Esophagus muscularis mucosa (tissue), 3 donors: ENCODE measurements around the gene OR5M8.

Experiments used
- POLR2A ChIP-seq: fragments of 450-650 bp; IDR thresholded peaks from one replicate; pipeline ENCODE4 v1.6.1; 2017; ENCODE audit warnings: antibody characterized with exemption, moderate library complexity, mild to moderate bottlenecking, low read depth
- POLR2AphosphoS5 ChIP-seq, 2 donors: sonication (generic); formaldehyde crosslinking; IDR thresholded peaks; one replicate each; pipeline ENCODE4 v1.6.1; 2017; ENCODE audit warnings: antibody characterized with exemption in 2 of 2
- TF ChIP-seq, protein P1 (sequence below), 3 experiments: fragments of 200-600 bp in 2 of 3; fragments of 450-650 bp in 1 of 3; sonication (generic) in 2 of 3; IDR thresholded peaks; one replicate each; pipeline ENCODE4 v1.5.1; 2017 to 2019; ENCODE audit warnings: antibody characterized with exemption in 3 of 3, mild to moderate bottlenecking in 2 of 3, moderate library complexity in 1 of 3

- TF ChIP-seq, protein P1, sequence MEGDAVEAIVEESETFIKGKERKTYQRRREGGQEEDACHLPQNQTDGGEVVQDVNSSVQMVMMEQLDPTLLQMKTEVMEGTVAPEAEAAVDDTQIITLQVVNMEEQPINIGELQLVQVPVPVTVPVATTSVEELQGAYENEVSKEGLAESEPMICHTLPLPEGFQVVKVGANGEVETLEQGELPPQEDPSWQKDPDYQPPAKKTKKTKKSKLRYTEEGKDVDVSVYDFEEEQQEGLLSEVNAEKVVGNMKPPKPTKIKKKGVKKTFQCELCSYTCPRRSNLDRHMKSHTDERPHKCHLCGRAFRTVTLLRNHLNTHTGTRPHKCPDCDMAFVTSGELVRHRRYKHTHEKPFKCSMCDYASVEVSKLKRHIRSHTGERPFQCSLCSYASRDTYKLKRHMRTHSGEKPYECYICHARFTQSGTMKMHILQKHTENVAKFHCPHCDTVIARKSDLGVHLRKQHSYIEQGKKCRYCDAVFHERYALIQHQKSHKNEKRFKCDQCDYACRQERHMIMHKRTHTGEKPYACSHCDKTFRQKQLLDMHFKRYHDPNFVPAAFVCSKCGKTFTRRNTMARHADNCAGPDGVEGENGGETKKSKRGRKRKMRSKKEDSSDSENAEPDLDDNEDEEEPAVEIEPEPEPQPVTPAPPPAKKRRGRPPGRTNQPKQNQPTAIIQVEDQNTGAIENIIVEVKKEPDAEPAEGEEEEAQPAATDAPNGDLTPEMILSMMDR (IDR thresholded peaks at IDR 0.05), result no peak
- no peak for TF ChIP-seq POLR2A
- TF ChIP-seq POLR2AphosphoS5 (IDR thresholded peaks at IDR 0.05), result no peak
These were observed at the start of gene OR5M8 for GRCh38 chr11:56491270-56491669.
